T-helper 22 cell (primary cell): Measurements from ENCODE around the gene TAMALIN.

Experiments
- DNase-seq: peaks from one replicate; pipeline ENCODE4 v3.0.0-alpha.2; 2020; ENCODE audit warnings: low read depth

TAMALIN gene

DNA sequence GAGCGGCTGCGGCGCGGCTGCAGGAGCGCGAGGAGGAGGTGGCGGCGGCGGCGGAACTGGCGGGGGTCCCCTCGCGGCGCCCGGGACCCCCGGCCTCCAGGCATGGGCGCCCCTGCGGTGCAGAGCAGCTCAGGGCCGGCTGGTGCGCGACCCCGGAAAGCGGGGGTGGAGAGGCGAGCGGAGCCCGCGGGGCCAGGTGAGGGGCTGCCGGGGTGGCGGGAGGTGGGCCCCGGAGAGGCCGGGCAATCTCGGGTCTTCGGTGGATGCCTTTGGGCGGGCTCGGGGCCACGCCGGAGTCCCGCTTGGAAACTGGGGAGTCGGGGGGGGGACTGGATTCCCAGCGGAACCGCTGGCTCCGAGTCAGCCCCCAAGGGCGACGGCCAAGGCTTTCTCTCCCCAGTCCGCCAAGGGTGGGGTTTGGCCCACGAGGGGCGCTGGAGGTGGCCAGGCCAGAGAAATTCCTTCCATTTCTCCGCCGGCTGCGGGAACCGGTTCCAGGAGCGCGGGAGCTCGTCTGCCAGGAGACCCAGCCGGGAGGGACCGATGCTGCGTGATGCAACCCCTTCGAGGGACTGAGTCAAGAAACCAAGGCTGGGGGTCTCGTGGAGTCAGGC, 30.6 kb downstream of the TAMALIN start:
- no peak for DNase-seq

DNA sequence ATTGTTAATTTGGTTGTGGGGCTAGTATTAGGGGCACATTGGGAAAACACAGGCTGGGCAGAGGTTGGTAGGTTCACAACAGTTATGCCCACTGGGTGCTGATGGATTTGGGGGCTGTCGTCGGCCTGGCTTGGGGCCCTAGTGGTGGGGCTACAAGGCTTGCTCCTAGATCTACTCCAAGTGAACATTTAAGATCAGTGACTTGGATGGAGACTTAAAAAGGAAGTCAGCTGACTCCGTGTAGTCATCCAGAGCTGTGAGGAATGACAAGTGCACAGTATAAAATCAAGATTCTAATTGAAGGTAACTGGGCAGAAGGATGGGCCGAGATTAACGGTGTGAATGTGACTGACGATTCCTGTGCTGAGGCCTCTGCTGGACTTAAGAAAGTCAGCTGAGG, 31.7 kb downstream of the TAMALIN start:
- DNase-seq, result no peak

DNA sequence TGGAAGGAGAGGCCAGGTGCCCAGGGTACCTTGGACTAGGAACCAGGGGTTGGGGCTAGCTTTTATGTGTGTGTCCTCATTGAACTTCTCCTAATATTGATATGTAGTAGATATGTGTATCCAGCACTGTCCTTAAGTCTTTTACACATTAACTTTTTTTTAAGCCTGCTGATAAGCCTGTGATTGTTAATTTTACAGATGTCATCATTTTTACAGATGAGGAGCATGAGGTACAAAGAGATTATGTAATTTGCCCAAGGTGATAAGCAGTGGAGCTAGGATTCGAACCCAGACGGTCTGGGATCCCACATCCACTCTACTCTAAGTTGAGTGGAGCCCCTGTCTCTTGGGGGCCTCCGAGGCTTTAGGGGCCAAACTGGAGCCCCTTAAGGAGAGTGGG, 34.3 kb downstream of the TAMALIN start:
- no peak for DNase-seq

DNA sequence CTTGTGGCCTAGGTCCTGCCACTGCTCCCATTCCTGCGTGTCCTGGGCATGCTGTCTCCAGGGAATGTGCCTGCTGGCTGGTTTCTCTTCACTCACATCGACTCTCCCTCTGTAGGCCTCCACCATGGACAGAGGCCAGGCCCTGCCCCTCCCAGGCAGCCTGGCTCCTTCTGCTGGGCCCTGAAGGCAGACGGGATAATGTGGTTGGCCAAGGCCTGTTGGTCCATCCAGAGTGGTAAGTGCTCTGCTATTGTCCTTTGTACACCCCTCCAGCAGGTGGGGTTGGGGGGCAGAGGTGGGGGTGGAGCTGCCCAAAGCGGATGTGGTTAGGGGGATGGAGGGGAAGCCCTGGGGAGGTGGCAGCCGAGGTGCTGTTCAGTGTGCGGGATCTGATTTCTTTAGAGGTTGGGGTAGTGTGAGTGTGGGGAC, 35.0 kb downstream of the TAMALIN start:
- no peak for DNase-seq

DNA sequence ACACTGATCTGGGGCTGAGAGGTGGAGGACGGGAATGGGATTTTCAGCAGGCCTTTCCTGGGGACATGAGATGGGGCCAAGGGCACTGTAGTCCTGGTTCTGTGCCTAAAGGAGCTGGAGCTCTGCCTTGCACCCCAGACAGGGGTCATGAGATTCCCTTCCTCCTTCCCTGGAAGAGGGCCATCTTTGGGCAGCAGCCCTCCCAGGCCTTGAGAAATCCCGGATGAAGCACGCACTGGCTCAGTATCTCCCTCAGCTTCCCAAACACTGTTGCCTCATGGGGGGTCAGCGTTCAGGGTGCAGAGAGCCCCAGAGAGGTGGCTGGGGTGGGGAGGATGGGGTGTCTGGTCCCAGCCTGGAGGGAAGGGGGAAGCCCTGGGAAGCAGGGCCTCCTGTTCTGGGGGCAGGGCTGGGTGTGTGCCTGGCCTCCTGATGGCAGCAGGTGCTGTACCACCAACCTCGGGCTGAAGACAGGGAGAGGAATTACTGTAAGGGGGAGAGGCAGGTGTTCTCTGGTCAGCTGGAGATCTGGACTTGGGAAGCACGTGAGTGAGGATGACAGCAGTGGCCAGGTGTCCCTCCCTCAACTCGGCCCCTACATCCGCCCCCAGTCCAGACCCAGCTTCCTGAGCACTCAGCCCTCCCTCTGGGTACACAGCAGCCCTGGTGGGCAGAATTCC, 36.1 kb downstream of the TAMALIN start:
- no peak for DNase-seq

DNA sequence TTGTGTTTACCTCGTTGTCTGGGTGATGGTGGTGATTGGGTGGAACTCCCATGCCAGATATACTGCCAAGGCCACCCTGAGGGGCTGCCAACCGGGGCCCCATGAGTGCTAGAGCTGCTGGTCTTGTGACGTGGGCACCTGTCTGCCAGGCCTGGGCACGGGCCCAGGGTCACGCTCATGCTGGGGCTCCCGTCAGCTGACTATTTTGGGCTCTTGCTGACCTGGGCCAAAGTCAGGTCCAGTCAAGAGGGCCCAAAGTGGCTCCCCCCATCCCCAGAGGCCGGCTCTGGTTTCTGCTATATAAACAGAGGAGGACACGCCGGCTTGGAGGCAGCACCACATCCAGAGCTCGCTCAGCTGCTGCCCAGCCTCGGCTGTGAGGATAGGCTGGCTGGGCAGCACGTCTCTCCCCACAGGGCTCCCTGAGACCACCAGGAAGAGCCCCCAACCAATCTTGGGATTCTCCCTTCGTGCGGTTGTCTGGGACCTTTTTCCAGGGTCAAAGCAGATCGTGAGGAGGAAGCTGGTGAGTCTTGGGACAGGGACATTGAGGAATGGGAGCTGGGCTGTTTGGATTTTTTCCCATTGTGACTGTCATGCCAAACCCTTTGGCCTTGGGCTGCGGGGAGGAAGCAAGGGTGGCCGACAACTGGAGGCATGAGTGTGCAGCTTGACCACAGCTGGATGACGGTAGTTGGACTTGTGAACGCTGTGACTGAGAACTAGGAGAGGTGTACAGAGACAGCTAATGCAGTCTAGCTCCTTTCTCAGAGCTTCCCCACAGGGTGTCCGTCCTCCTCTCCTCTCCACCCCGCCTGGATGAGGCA, 36.9 kb downstream of the TAMALIN start:
- DNase-seq, result no peak

DNA sequence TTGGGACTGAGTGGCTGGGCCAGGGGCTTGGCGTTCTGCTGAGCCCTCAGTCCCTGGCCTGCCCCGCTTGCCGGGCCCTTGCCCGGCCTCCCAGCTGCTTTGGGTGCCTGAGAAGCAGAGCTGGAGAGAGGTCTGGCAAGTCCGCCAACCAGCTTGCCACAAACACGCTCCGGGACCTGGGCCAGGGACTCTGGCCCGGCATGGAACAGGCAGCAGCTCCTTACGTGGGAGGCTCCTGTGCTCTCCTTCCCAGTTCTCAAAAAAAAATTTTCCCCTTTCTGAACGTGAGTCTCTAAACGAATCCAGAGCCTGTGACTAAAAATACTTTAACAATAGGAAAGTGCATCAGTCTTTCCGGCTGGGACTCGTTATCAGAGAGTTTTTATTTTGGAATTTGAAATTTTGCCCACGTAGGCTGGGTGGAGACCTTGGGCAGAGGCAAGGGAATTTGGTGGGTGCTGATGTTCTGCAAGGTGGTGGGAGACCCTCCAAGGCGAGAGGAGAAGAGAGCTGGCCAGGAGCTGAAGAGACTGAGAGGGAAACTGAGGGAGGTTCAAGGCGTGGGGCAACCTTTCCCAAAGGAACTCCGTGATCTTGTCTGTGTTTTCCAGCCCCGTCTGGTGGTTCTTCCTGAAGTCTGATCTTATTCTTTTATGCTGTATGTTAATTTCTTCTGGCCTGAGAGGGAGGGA, 37.7 kb downstream of the TAMALIN start:
- no peak for DNase-seq

DNA sequence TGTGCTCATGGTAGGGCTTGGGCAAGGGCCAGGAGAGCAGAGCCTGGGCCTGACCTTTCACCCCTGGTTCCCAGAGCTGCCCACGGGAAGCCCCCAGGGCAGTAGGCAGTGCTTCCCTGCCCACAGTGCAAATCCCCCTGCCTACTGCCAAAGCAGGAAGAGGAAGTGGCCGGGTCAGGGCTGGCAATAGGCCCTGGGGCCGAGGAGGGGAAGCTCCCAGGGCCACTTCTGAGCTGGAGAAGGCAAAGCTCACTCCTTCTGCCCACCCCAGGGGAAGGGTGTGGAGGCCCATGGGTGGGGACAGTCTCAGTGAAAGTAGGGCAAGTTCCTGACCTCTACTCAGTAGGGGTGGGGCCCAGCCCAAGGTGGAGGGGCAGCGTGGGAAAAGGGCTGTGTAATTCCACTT, 39.1 kb downstream of the TAMALIN start:
- DNase-seq, result no peak

DNA sequence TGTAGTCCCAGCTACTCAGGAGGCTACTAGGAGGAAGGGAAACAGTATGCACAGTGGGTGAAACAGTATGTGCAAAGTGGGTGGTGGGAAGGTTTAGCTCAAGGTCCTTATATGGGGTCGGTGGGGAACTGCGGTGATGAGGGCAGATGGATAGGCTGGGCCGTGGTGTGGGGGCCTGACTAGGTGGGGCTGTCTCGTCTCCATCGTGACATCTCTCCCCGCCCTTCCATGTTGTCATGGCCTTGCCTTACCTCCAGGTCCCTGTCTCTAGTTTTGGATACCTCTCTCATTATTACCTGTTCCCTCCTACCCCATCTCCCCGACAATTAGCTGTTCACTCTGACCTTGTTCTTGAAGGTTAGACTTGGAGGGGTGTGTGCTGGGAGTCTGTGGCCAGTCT, 40.1 kb downstream of the TAMALIN start:
- no peak for DNase-seq

DNA sequence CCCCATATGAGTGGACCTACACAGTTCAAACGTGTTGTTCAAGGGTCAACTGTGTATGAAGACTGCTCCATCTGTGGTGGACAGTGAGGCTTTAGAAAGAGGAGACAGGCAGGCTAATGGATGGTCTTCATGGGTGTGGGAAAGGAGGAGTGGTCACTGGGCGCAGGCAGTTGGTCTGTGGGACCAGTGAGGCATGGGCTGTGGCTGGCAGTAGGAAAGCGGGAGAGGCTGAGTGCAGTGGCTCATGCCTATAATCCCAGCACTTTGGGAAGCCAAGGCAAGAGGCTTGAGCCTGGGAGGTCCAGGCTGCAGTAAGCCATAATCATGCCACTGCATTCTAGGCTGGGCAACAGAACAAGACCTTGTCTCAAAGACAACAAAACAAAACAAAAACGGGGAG, 42.5 kb downstream of the TAMALIN start:
- DNase-seq, result no peak

DNA sequence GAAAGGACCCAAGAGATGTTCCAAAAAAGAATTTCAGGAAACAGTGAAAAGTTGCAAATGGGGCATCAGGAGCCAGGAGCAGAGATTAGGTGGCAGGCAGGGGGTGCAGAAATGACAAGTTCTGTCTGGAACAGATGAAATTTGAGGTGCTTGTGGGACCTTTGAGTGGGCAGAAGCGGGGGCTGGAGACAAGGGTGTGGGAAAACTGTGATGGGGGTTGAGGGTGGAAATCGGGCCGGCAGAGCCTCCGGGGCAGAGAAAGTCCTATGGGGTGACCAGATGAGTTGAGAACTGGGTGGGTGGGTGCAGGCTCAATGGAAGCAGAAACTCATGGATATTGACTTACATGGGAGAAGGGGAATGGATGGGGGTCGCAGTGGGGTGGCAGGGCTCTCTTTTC, 42.9 kb downstream of the TAMALIN start:
- DNase-seq, result no peak

DNA sequence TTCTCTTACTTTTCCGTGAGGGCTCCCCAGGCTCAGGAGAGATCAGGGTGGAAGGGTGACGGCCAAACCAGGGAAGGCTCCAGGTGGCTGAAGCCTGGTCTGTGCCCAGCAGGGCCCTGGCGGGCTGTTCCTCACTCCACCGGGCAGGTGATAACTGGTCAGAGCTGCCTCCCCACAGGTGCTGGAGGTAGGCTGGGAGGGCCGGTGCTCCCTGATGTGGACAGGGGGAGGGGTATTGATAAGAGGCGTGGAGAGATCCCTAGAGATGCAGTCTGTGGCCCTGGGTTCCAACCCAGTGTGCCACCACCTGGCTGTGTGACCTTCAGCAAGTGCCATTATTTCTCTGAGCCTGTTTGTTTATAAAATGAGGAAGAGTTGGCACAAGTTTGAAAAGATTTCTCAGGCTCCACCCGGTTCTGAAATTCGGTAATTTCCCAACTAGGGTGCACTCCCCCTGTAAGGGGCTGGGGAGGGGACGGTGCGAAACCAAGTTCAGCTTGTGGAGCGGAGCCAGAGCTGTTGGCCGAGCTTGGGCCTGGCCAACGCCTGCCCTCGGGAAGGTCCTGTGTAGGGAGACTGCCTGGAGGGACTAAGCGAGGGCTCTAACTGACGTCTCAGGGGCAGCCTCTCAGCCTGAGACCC, 43.5 kb downstream of the TAMALIN start:
- no peak for DNase-seq

DNA sequence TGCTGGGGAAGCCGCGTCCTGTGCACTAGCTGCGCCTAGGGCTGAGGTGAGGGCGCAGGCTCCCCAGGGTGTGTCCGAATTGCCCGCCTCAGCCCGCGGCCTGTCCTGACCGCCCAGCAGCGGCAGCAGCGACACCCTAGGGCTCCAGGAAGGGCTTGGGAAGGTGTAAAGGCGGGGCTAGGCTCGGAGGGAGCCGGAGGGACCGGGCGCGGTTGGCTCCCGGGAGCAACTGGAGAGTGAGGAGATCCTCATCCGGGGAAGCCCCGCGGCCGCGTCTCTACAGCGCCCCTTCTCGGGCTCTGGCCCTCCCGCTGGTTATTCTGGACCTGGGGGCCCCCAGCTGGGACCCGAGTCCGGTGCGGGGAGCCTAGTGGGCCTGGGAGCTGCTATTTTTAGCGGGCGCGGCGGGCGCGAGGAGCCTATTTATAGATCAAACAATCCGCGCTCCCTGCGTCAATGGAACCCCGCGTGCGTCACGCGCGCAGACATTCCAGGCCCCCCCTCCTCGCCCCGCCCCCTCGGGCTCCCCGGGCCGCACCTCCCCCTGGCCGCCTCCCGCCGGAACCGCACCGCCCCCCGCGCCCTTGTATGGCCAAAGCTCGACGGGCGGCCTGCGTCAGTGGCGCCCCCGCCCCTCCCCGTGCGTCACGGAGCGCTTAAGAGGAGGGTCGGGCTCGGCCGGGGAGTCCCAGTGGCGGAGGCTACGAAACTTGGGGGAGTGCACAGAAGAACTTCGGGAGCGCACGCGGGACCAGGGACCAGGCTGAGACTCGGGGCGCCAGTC, 44.2 kb downstream of the TAMALIN start, which contains the start of gene NR4A1:
NR4A1 (plus strand) TSS at position 685 of the 784 bp plus-strand sequence. CDS start 2,887 bp downstream, outside the sequence.
- peak; percentile 99 for DNase-seq

DNA sequence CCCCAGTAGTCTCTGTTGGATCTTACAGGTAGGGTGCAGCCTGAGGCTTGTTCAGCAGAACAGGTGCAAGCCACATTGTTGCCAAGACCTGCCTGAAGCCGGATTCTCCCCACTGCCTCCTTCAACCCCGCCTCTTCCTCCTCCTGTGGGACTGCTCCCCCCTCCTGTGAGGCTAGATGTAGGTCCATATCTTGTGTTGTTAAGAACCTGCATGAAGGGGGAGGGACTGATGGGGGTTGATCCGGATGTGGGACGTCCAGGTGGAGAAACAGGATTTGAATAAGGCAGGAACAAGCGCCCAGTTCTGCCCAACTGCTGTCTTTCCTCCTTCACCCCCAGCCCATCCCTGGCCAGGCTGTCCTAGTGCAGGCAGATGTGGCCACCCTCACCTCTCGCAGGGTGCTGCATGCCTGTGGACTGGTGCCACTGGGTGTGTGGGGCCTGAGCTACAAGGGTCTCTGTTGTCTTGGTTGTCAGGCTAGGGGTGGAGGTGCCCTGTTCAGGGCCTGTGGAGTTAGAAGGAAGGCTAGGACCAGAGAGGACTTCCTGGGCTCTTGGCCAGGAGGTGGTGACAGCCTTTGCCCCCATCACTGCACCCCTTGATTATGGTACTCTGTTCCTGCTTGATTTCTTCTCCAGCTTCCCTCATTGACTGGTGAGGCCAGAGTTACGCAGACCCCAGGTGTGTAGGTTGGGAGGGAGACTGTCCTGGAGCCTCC, 45.9 kb downstream of the TAMALIN start:
- DNase-seq, result no peak

DNA sequence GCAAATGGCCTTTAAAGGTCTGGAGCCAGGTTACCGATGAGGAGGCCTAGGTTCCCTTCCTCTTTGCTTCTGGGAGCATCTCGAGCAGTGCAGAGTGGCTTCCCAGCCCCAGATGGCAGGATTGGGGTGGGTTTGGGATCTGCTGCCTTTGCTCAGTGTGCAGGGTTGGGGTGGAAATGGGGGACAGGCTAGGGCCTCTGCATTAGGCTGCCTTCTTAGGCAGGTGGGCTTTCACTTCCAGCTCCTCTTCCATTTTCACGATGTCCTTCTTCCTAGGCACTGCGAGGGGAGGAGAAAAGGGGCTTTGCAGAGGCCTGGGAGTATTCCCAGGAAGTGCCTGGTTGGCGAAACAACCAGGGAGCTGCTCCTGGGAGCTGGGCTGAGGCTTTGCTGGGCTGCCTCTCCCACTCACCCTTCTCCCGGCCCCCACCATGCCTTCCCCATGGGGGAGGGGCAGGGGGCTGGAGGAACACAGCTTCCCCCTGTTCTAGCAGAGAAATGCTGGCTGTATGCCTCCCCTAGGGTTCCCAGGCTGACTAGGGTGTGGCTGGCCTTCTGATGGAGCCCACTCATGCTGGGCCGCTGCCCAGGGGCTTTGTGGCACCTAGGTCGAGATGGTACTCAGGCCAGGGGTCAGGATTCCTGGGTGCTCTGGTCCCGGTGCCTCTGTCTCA, 46.9 kb downstream of the TAMALIN start:
- DNase-seq, result no peak

DNA sequence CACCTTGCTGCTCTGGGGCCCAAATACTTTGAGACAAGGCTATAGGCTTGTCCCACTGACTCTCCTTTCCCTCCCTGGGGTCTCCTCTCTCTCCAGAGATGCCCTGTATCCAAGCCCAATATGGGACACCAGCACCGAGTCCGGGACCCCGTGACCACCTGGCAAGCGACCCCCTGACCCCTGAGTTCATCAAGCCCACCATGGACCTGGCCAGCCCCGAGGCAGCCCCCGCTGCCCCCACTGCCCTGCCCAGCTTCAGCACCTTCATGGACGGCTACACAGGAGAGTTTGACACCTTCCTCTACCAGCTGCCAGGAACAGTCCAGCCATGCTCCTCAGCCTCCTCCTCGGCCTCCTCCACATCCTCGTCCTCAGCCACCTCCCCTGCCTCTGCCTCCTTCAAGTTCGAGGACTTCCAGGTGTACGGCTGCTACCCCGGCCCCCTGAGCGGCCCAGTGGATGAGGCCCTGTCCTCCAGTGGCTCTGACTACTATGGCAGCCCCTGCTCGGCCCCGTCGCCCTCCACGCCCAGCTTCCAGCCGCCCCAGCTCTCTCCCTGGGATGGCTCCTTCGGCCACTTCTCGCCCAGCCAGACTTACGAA, 47.6 kb downstream of the TAMALIN start:
- no peak for DNase-seq

DNA sequence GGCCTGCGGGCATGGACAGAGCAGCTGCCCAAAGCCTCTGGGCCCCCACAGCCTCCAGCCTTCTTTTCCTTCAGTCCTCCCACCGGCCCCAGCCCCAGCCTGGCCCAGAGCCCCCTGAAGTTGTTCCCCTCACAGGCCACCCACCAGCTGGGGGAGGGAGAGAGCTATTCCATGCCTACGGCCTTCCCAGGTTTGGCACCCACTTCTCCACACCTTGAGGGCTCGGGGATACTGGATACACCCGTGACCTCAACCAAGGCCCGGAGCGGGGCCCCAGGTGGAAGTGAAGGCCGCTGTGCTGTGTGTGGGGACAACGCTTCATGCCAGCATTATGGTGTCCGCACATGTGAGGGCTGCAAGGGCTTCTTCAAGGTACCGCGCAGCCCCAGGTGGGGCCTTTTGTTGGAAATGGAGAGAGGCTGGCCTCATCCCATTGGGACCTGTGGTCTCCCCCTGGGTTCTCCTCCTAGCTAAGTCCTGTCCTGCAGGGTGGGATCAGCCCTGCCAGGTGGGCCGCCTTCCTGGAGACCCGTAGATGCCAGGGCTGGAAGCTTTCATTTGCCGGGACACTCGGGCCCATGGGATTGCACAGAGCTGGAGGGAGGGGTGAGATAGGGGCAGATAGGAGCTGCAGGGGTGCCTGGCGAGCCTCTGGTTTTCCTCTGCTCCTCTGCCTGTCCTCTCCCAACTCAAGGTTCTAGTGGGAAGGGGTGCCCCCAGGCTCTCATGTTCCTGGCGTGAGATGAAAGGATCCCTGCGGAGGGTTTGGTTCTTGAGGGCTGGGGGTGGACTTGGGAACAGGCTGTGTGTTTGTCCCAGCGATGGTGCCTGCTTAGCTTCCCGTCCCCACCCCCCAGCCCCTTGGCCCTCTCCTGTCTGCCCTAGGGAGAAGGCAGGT, 48.3 kb downstream of the TAMALIN start:
- no peak for DNase-seq
